Measurements from ENCODE around the gene UNC119B. TPM values are rescaled to one million over a fixed set of nuclear protein-coding genes. Genes with fewer than 3 reads are reported as not detected.

Gene UNC119B
- total RNA-seq, 1 donor: 25.0 TPM

- H3K4me3 ChIP-seq (ENCODE audit: low read depth, low read length): peak overlapping the region; percentile 78
- TF ChIP-seq CTCF (IDR thresholded peaks at IDR 0.05; ENCODE audit: insufficient read depth, low read depth, low read length): no peak
- peak; percentile 45 for DNase-seq (ENCODE audit: low read depth)
These were observed 21.7 kb upstream of the UNC119B start for GRCh38 chr12:120688527-120689071.

GRCh38 chr12:120689397-120690082 is 20.7 kb upstream of the UNC119B start:
- peak overlapping the region; percentile 78 for H3K4me3 ChIP-seq (ENCODE audit: low read depth, low read length)
- no peak for DNase-seq (ENCODE audit: low read depth)

GRCh38 chr12:120690083-120690450 is 20.2 kb upstream of the UNC119B start:
- H3K4me3 ChIP-seq (ENCODE audit: low read depth, low read length): no peak overlapping the region
- TF ChIP-seq CTCF (IDR thresholded peaks at IDR 0.05; ENCODE audit: insufficient read depth, low read depth, low read length): no peak
- DNase-seq (ENCODE audit: low read depth): no peak

More at GRCh38 chr12:120689397-120690082, 20.7 kb upstream of the UNC119B start:
- no peak for TF ChIP-seq CTCF (IDR thresholded peaks at IDR 0.05; ENCODE audit: insufficient read depth, low read depth, low read length)

- DNase-seq (ENCODE audit: low read depth): no peak
- no peak overlapping the region for H3K4me3 ChIP-seq (ENCODE audit: low read depth, low read length)
- no peak for TF ChIP-seq CTCF (IDR thresholded peaks at IDR 0.05; ENCODE audit: insufficient read depth, low read depth, low read length)
These were observed 19.3 kb upstream of the UNC119B start for GRCh38 chr12:120690978-120691377.

GRCh38 chr12:120692524-120693033 is 17.7 kb upstream of the UNC119B start:
- TF ChIP-seq CTCF (IDR thresholded peaks at IDR 0.05; ENCODE audit: insufficient read depth, low read depth, low read length): no peak
- no peak overlapping the region for H3K4me3 ChIP-seq (ENCODE audit: low read depth, low read length)
- peak; percentile 29 for DNase-seq (ENCODE audit: low read depth)

GRCh38 chr12:120693848-120694247 is 16.4 kb upstream of the UNC119B start:
- no peak overlapping the region for H3K4me3 ChIP-seq (ENCODE audit: low read depth, low read length)
- TF ChIP-seq CTCF (IDR thresholded peaks at IDR 0.05; ENCODE audit: insufficient read depth, low read depth, low read length): no peak
- no peak for DNase-seq (ENCODE audit: low read depth)
